Measurements from ENCODE around the gene SLC6A20. TPM values are rescaled to one million over a fixed set of nuclear protein-coding genes. Genes with fewer than 3 reads are reported as not detected.

The SLC6A20 gene
- total RNA-seq, 4 donors from 2014 or later = 0.13 to 0.22 TPM; not detected in 2

GRCh38 chr3:45785605-45786150 is 10.7 kb downstream of the SLC6A20 start:
- DNase-seq = no peak
- no peaks in the 10 kb centered on the region for H3K4me1 ChIP-seq

GRCh38 chr3:45783667-45784066 is 12.7 kb downstream of the SLC6A20 start:
- Histone ChIP-seq H3K4me3 (replicated peaks in 1 of 3) (no peak overlapping the region), H3K27me3 (no peaks in the 10 kb centered on the region), H3K36me3 (no peaks in the 10 kb centered on the region), H3K4me1 (no peaks in the 10 kb centered on the region), H3K27ac (no peak overlapping the region), H3K9me3 (no peaks in the 10 kb centered on the region)
- intact Hi-C loops (cut with DNase I) = no loop called here
- DNase-seq = no peak
- TF ChIP-seq CTCF (IDR thresholded peaks at IDR 0.05) = no peak
- TF ChIP-seq POLR2A (IDR thresholded peaks at IDR 0.05) = no peak
- WGBS, 2 donors = 98 to 100% methylated on average over 3 of the region's 3 CpGs

More at GRCh38 chr3:45785605-45786150, 10.7 kb downstream of the SLC6A20 start:
- TF ChIP-seq CTCF (IDR thresholded peaks at IDR 0.05) (no peak), POLR2A (IDR thresholded peaks at IDR 0.05) (no peak)
- no peaks in the 10 kb centered on the region for H3K27me3 ChIP-seq
- no peaks in the 10 kb centered on the region for H3K9me3 ChIP-seq
- H3K27ac ChIP-seq = no peak overlapping the region
- no peaks in the 10 kb centered on the region for H3K36me3 ChIP-seq
- 80 to 83% methylated on average over 3 of the region's 3 CpGs for WGBS, 2 donors
- no peak overlapping the region for H3K4me3 ChIP-seq (replicated peaks in 1 of 3)
- intact Hi-C loops (cut with DNase I) = no loop called here

GRCh38 chr3:45782381-45782780 is 14.0 kb downstream of the SLC6A20 start:
- Histone ChIP-seq H3K27me3 (no peaks in the 10 kb centered on the region), H3K27ac (no peak overlapping the region), H3K9me3 (no peaks in the 10 kb centered on the region), H3K4me3 (replicated peaks in 1 of 3) (no peak overlapping the region), H3K36me3 (no peaks in the 10 kb centered on the region), H3K4me1 (no peaks in the 10 kb centered on the region)
- DNase-seq = no peak
- intact Hi-C loops (cut with DNase I) = no loop called here
- no peak for TF ChIP-seq CTCF (IDR thresholded peaks at IDR 0.05)
- no peak for TF ChIP-seq POLR2A (IDR thresholded peaks at IDR 0.05)
- WGBS, 2 donors = 93% methylated on average over 3 of the region's 3 CpGs

- TF ChIP-seq CTCF (IDR thresholded peaks at IDR 0.05) = no peak
- TF ChIP-seq POLR2A (IDR thresholded peaks at IDR 0.05) = no peak
- WGBS, 2 donors = 94 to 96% methylated on average over 12 of the region's 12 CpGs
- DNase-seq = no peak
Measured at GRCh38 chr3:45781841-45782240, 14.5 kb downstream of the SLC6A20 start.

GRCh38 chr3:45781271-45781670 is 15.1 kb downstream of the SLC6A20 start:
- H3K27me3 ChIP-seq = no peaks in the 10 kb centered on the region
- WGBS, 2 donors = 80 to 87% methylated on average over 5 of the region's 5 CpGs
- H3K27ac ChIP-seq = no peak overlapping the region
- H3K4me1 ChIP-seq = no peaks in the 10 kb centered on the region
- intact Hi-C loops (cut with DNase I) = no loop called here
- no peaks in the 10 kb centered on the region for H3K9me3 ChIP-seq
- DNase-seq = no peak
- no peaks in the 10 kb centered on the region for H3K36me3 ChIP-seq
- TF ChIP-seq POLR2A (IDR thresholded peaks at IDR 0.05) (no peak), CTCF (IDR thresholded peaks at IDR 0.05) (no peak)
- H3K4me3 ChIP-seq (replicated peaks in 1 of 3) = no peak overlapping the region

More at GRCh38 chr3:45781841-45782240, 14.5 kb downstream of the SLC6A20 start:
- H3K27me3 ChIP-seq = no peaks in the 10 kb centered on the region
- no peaks in the 10 kb centered on the region for H3K36me3 ChIP-seq
- H3K4me3 ChIP-seq (replicated peaks in 1 of 3) = no peak overlapping the region
- H3K9me3 ChIP-seq = no peaks in the 10 kb centered on the region
- intact Hi-C loops (cut with DNase I) = no loop called here
- no peaks in the 10 kb centered on the region for H3K4me1 ChIP-seq
- no peak overlapping the region for H3K27ac ChIP-seq
